HCT116 (cell line): ENCODE data around the gene PPIL1. TPM values are rescaled to one million over a fixed set of nuclear protein-coding genes. Genes with fewer than 3 reads are reported as not detected.

Experiments used
- ATAC-seq: fragments of 200-7000 bp; cut with Tn5 transposase; 2 replicates; pipeline ENCODE4 v1.9.1; 2020; ENCODE audit warnings: mild to moderate bottlenecking, moderate library complexity
- BruUV-seq: library from RNA; stranded (reverse); fragments of 400-500 nt; replicated peaks from 2 replicates; lab custom pipeline; 2021; lab: Mats Ljungman, UMichigan
- CTCF ChIA-PET: fragments of 300-600 bp; sonication (Branson Sonifier 250); formaldehyde crosslinking; loops from one replicate; lab custom pipeline; 2021; ENCODE audit warnings: antibody characterized with exemption; lab: Charles Lee
- POLR2A ChIA-PET: fragments of 300-600, 350-600 bp; sonication (Branson Sonifier 250); formaldehyde crosslinking; loops from one replicate; lab custom pipeline; 2021; ENCODE audit warnings: antibody characterized with exemption; lab: Charles Lee
- RAD21 ChIA-PET, 2 experiments: fragments of 300-600 bp; sonication (Branson Sonifier 250); formaldehyde crosslinking; loops; one replicate each; lab custom pipeline; 2023; ENCODE audit warnings: low total read pairs in 2 of 2; ENCODE audit not compliant: uncharacterized antibody in 2 of 2, unreplicated experiment in 2 of 2, low non-redundant PET in 1 of 2; lab: Charles Lee
- DNase-seq: peaks from one replicate; pipeline ENCODE4 v3.0.0-alpha.2; 2010; ENCODE audit warnings: low read depth, low spot score
- H2AFZ ChIP-seq: fragments of 200-600 bp; shearing (Covaris generic), sonication (generic); 2 replicates; pipeline ENCODE4 v1.6.1; 2017; ENCODE audit warnings: low read depth, mixed run types, mixed read lengths, antibody characterized with exemption, low read length; ENCODE audit not compliant: poor library complexity, severe bottlenecking
- H3K27ac ChIP-seq: 2 replicates; pipeline ENCODE4 v1.5.1; 2012; ENCODE audit warnings: low read depth, low read length
- H3K27me3 ChIP-seq: fragments of 200-600 bp; sonication (generic); 2 replicates; pipeline ENCODE4 v1.6.1; 2016; ENCODE audit warnings: mixed run types, low read length, mixed read lengths; ENCODE audit not compliant: insufficient read depth
- H3K36me3 ChIP-seq, 2 experiments: fragments of 200-500 bp in 1 of 2; fragments of 200-600 bp in 1 of 2; sonication (Bioruptor generic) in 1 of 2; sonication (generic) in 1 of 2; 2 replicates each; pipeline versions ENCODE4 v1.5.1 to v1.6.1; 2014 to 2016; ENCODE audit warnings: low read length in 2 of 2, inconsistent platforms in 1 of 2, mixed read lengths in 1 of 2, mixed run types in 1 of 2; ENCODE audit not compliant: insufficient read depth in 2 of 2, control insufficient read depth in 1 of 2
- H3K4me1 ChIP-seq, 2 experiments: fragments of 200-600 bp in 1 of 2; sonication (generic) in 1 of 2; 2 replicates each; pipeline versions ENCODE4 v1.5.1 to v1.6.1; 2012 to 2017; ENCODE audit warnings: low read length in 2 of 2, inconsistent platforms in 1 of 2, mild to moderate bottlenecking in 1 of 2, mixed read lengths in 1 of 2, mixed run types in 1 of 2, moderate library complexity in 1 of 2; ENCODE audit not compliant: insufficient read depth in 2 of 2, control insufficient read depth in 1 of 2
- H3K4me2 ChIP-seq: fragments of 200-600 bp; sonication (generic); 2 replicates; pipeline ENCODE4 v1.6.1; 2017; ENCODE audit warnings: mixed run types, low read length, mixed read lengths
- H3K4me3 ChIP-seq, 2 experiments: fragments of 200-600 bp in 1 of 2; sonication (generic) in 1 of 2; replicated peaks in 1 of 2; 2 replicates each; pipeline ENCODE4 v1.5.1; 2011 to 2016; ENCODE audit warnings: low read length in 2 of 2, control low read depth in 1 of 2, low read depth in 1 of 2, mild to moderate bottlenecking in 1 of 2, mixed read lengths in 1 of 2, mixed run types in 1 of 2
- H3K79me2 ChIP-seq: fragments of 200-600 bp; sonication (generic); 2 replicates; pipeline ENCODE4 v1.6.1; 2017; ENCODE audit warnings: mild to moderate bottlenecking, mixed run types, low read length, moderate library complexity, mixed read lengths; ENCODE audit not compliant: insufficient read depth
- H3K9ac ChIP-seq: fragments of 200-600 bp; sonication (generic); 2 replicates; pipeline ENCODE4 v1.6.1; 2016; ENCODE audit warnings: low read length, mixed read lengths
- H3K9me2 ChIP-seq: fragments of 200-600 bp; sonication (generic), shearing (Covaris generic); 2 replicates; pipeline ENCODE4 v1.6.1; 2017; ENCODE audit warnings: mixed run types, mild to moderate bottlenecking, moderate library complexity; ENCODE audit not compliant: insufficient read depth
- H3K9me3 ChIP-seq, 2 experiments: fragments of 200-500 bp in 1 of 2; fragments of 200-600 bp in 1 of 2; sonication (Bioruptor generic) in 1 of 2; sonication (generic) in 1 of 2; 2 replicates each; pipeline ENCODE4 v1.6.1; 2014 to 2017; ENCODE audit warnings: low read length in 2 of 2, mixed read lengths in 2 of 2, inconsistent platforms in 1 of 2, low read depth in 1 of 2, mild to moderate bottlenecking in 1 of 2, mixed run types in 1 of 2, moderate library complexity in 1 of 2; ENCODE audit not compliant: control insufficient read depth in 1 of 2, insufficient read depth in 1 of 2
- H4K20me1 ChIP-seq: fragments of 200-600 bp; sonication (generic), shearing (Covaris generic); 2 replicates; pipeline ENCODE4 v1.6.1; 2017; ENCODE audit warnings: mixed run types, mild to moderate bottlenecking, moderate library complexity; ENCODE audit not compliant: insufficient read depth
- CEBPB ChIP-seq: IDR thresholded peaks from 2 replicates; pipeline ENCODE4 v1.6.1; 2012; ENCODE audit warnings: low read depth
- EGR1 ChIP-seq: IDR thresholded peaks from 2 replicates; pipeline ENCODE4 v1.6.1; 2012; ENCODE audit warnings: low read depth
- ELF1 ChIP-seq: IDR thresholded peaks from 2 replicates; pipeline ENCODE4 v1.6.1; 2012; ENCODE audit warnings: low read depth, borderline replicate concordance
- EZH2 ChIP-seq: fragments of 200-600 bp; sonication (generic); IDR thresholded peaks from 2 replicates; pipeline ENCODE4 v1.6.1; 2017; ENCODE audit warnings: antibody characterized with exemption, mixed run types
- FOSL1 ChIP-seq: IDR thresholded peaks from 2 replicates; pipeline ENCODE4 v1.6.1; 2012; ENCODE audit warnings: low read depth
- JUND ChIP-seq: IDR thresholded peaks from 2 replicates; pipeline ENCODE4 v1.6.1; 2012
- POLR2A ChIP-seq: IDR thresholded peaks from 2 replicates; pipeline ENCODE4 v1.7.0; 2011; ENCODE audit warnings: borderline replicate concordance; ENCODE audit not compliant: insufficient read depth, insufficient read length; ENCODE audit errors: extremely low read depth
- POLR2AphosphoS5 ChIP-seq: IDR thresholded peaks from 2 replicates; pipeline ENCODE4 v1.6.1; 2011; ENCODE audit warnings: mild to moderate bottlenecking, low read depth, low read length, moderate library complexity
- SIN3A ChIP-seq: IDR thresholded peaks from 2 replicates; pipeline ENCODE4 v1.6.1; 2012; ENCODE audit warnings: low read depth
- SP1 ChIP-seq: IDR thresholded peaks from 2 replicates; pipeline ENCODE4 v1.6.1; 2012; ENCODE audit warnings: low read depth
- TCF7L2 ChIP-seq: IDR thresholded peaks from 2 replicates; pipeline ENCODE4 v1.7.0; 2011; ENCODE audit warnings: borderline replicate concordance, inconsistent platforms; ENCODE audit not compliant: insufficient read depth, insufficient read length; ENCODE audit errors: extremely low read depth
- ZFX ChIP-seq: fragments of 450-650 bp; IDR thresholded peaks from 2 replicates; pipeline ENCODE4 v1.6.1; 2017
- intact Hi-C: fragments of 100-400 bp; cut with micrococcal nuclease; formaldehyde crosslinking; loops from 2 replicates; pipeline ENCODE4 v1.10.0; 2022
- total RNA-seq: library from RNA; stranded (reverse); gene quantifications from one replicate; pipeline ENCODE4 v1.2.1, GENCODE V29; 2021; ENCODE audit not compliant: unreplicated experiment
- TF ChIP-seq, protein P1 (sequence below): IDR thresholded peaks from 2 replicates; pipeline ENCODE4 v1.6.1; 2011; ENCODE audit warnings: mild to moderate bottlenecking, low read length, moderate library complexity; ENCODE audit not compliant: insufficient replicate concordance; ENCODE audit errors: extremely low read depth
- TF ChIP-seq, protein P2 (sequence below): IDR thresholded peaks from 2 replicates; pipeline ENCODE4 v1.6.1; 2012

PPIL1 gene
- total RNA-seq, 1 experiment from 2014 or later: 42.0 TPM

DNA sequence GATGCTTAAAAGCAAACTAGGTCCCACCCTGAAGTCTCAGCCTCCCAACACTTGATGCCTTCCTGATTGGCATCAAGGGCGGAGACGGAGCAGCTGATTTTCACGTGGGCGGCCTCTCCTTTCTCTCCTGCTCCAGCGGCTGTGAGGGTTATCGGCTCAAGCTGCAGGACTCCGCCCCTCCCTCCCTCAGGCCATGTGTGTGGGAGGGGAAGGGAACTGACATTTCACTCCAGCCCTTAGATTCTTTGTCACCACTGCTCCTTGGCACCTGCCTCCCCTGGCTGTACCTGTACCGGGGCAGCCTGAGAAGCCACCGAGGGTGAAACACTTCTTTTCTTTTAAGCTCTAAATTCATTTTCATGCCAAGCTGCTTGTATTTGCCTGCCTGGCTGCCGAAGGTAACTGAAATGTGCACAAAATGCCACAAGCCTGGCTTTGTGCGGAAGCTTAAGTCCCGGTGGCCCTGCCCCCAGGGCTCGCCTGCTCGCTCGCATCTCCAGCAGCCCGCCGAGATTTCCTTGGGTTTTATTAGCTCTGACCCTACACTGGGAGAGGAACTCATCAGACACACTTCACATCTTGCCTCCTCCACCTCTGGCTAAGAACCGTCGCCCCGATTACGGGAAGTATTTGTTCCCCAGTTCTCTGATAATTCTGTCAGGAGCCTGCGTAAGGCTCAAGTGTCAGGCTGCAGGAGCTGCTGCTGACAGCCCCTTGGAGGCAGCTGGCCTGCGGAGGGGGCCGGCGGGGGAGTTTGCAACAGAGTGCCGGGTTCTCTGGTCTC is 25.8 kb downstream of the PPIL1 start:
- intact Hi-C loops: no loop called here
- no peaks in the 10 kb centered on the region for H3K9me3 ChIP-seq
- no peaks in the 10 kb centered on the region; a peak in 1 of 4 replicates for H3K4me1 ChIP-seq
- H3K27ac ChIP-seq: no peak overlapping the region
- no peak overlapping the region for H2AFZ ChIP-seq
- H3K9me2 ChIP-seq: no peaks in the 10 kb centered on the region
- RAD21 ChIA-PET: no interaction called here
- H3K4me3 ChIP-seq: no peak overlapping the region
- H3K9ac ChIP-seq: no peak overlapping the region
- TF ChIP-seq ZFX (no peak), SP1 (no peak)
- TF ChIP-seq, protein P1, sequence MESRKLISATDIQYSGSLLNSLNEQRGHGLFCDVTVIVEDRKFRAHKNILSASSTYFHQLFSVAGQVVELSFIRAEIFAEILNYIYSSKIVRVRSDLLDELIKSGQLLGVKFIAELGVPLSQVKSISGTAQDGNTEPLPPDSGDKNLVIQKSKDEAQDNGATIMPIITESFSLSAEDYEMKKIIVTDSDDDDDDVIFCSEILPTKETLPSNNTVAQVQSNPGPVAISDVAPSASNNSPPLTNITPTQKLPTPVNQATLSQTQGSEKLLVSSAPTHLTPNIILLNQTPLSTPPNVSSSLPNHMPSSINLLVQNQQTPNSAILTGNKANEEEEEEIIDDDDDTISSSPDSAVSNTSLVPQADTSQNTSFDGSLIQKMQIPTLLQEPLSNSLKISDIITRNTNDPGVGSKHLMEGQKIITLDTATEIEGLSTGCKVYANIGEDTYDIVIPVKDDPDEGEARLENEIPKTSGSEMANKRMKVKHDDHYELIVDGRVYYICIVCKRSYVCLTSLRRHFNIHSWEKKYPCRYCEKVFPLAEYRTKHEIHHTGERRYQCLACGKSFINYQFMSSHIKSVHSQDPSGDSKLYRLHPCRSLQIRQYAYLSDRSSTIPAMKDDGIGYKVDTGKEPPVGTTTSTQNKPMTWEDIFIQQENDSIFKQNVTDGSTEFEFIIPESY: no peak
- TF ChIP-seq, all 23 proteins: peak for 0
- Histone ChIP-seq H3K79me2 (no peaks in the 10 kb centered on the region), H3K4me2 (no peak overlapping the region), H3K36me3 (no peaks in the 10 kb centered on the region; a peak in 1 of 4 replicates), H3K27me3 (no peaks in the 10 kb centered on the region), H4K20me1 (no peaks in the 10 kb centered on the region)
- ChIA-PET CTCF (interaction anchor here (1.1 to 4.3 kb wide), 5 partner anchors 13 to 82 kb away, joined by 3 to 32 read pairs (median 7); partner anchors contain the start of gene PPIL1), POLR2A (interaction anchor here (0.6 kb wide), 1 partner anchor 21 kb away, joined by 5 read pairs; no protein-coding TSS in a partner anchor)
- DNase-seq (no peak), ATAC-seq (no peak)
- BruUV-seq: no TSS peak

DNA sequence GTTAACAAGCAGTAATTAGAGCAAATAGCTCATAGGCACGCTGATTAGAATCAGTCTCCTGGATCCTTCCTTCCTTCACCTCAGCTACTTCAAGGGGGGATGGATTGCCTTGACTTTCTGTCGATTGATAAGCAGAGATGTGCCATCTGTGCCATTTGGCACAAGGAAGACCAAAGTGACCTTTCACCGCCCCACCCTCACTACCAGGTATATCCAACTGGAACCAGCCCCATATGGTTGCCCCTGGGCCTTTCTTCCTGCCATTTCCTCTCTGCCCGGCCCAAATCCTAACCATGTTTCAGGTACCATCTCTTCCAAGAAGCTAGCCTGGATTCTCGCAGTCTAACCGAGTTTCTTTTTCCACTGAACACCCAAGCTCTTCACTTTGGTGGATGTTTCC is 26.6 kb downstream of the PPIL1 start:
- ChIA-PET POLR2A (no interaction called here), RAD21 (no interaction called here), CTCF (no interaction called here)
- H4K20me1 ChIP-seq: no peaks in the 10 kb centered on the region
- H3K27ac ChIP-seq: no peak overlapping the region
- DNase-seq (no peak), ATAC-seq (no peak)
- no peak overlapping the region for H2AFZ ChIP-seq
- H3K9me2 ChIP-seq: no peaks in the 10 kb centered on the region
- no peak overlapping the region for H3K4me3 ChIP-seq
- H3K27me3 ChIP-seq: no peaks in the 10 kb centered on the region
- H3K36me3 ChIP-seq: no peaks in the 10 kb centered on the region
- H3K9ac ChIP-seq: no peak overlapping the region
- H3K79me2 ChIP-seq: no peaks in the 10 kb centered on the region
- H3K4me1 ChIP-seq: no peaks in the 10 kb centered on the region; a peak in 1 of 4 replicates
- H3K9me3 ChIP-seq: no peaks in the 10 kb centered on the region
- intact Hi-C loops: no loop called here
- H3K4me2 ChIP-seq: no peak overlapping the region
- BruUV-seq: no TSS peak
- TF ChIP-seq SIN3A (no peak), ZFX (no peak), TCF7L2 (no peak), POLR2A (no peak), EGR1 (no peak), JUND (no peak), POLR2AphosphoS5 (no peak), EZH2 (no peak), FOSL1 (no peak), ELF1 (no peak), CEBPB (no peak)
- TF ChIP-seq, protein P1: no peak
- TF ChIP-seq, protein P2, sequence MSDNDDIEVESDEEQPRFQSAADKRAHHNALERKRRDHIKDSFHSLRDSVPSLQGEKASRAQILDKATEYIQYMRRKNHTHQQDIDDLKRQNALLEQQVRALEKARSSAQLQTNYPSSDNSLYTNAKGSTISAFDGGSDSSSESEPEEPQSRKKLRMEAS: no peak
